GM19467 (cell line): Measurements from ENCODE around the gene TCFL5.
A peak's percentile ranks its signal among the peaks of the same experiment; 100 is the strongest.
"Not testable (repeated sequence)": the region's sequence is repeated elsewhere in the genome, so short reads cannot be mapped to it uniquely, and the experiment has no call there.

Source experiments
- ATAC-seq: cut with Tn5 transposase; IDR thresholded peaks from one replicate; pipeline ENCODE4 v1.9.1; 2021; ENCODE audit warnings: mild to moderate bottlenecking, moderate library complexity; ENCODE audit not compliant: unreplicated experiment

Gene TCFL5

DNA sequence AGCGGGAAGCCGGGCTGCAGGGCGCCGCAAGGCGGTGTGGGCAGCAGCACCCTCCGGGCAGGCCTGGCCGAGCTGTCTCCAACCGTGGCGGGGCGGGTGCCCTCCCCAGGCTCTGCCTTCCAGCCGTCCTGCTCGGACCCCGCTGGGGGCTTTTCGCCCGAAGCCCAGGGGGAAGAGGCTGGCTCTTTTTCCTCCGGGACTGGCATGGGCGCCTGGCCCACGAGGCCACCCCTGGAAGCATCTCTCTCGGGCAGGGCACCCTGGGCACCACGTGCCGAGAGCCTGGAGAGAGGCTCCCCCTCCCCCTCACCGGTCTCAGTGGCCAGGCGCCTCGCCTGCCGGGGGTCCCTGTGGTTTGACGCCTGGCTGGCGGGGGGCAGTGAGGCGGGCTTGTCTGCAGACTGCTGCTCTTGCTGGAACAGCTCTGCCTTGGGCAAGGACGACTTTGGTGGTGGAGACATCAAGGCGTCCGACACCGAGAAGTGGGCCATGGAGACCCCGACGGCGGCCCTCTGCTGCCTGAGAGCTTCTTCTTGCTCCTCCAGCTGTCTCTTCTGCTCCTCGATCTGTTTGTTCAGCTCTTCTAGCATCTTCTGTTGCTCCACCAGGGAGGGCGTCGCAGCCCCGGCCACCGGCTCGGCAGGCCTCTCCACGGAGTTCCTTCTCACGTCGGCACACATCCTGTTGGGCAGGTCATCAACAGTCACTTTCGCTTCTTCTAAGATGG lies 19.5 kb upstream of the TCFL5 start:
- ATAC-seq: no peak

DNA sequence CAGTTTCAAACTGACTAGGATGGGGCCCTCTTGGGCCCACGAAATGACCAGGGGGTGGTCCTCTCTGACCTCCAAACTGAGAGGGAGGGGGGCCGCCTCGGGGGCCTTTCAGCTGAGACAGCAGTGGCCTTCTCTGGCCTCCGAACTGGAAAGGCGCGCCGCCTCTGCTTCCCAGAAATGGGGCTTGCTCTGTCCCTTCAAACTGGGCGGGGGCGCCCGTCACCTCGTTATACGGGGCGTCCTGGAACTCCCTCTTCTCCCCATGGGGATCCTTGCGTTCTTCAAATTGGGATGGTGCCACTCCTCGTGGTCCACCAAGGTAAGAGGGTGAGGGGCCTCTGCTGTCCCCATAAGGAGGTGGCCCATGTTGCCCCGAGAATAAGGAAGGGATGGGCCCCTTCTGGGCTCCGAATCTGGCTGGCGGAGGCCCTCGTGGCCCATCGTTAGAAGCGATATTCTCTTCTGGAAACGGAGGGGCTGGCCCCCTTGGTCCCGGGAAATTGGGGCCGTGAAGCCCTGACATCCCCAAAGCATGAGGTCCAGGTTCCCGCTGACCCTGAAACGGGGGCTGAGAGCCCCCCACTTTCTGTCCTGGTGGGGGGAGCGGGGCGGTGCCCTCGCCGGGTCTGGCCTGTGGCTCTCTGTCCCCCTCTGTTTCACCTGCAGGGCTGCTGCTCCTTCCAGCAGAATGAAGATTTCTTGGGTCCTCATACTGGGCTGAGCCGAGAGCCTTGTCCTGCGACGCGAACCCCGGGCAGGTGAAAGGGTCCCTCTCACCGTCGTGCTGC lies 18.7 kb upstream of the TCFL5 start:
- no peak for ATAC-seq

DNA sequence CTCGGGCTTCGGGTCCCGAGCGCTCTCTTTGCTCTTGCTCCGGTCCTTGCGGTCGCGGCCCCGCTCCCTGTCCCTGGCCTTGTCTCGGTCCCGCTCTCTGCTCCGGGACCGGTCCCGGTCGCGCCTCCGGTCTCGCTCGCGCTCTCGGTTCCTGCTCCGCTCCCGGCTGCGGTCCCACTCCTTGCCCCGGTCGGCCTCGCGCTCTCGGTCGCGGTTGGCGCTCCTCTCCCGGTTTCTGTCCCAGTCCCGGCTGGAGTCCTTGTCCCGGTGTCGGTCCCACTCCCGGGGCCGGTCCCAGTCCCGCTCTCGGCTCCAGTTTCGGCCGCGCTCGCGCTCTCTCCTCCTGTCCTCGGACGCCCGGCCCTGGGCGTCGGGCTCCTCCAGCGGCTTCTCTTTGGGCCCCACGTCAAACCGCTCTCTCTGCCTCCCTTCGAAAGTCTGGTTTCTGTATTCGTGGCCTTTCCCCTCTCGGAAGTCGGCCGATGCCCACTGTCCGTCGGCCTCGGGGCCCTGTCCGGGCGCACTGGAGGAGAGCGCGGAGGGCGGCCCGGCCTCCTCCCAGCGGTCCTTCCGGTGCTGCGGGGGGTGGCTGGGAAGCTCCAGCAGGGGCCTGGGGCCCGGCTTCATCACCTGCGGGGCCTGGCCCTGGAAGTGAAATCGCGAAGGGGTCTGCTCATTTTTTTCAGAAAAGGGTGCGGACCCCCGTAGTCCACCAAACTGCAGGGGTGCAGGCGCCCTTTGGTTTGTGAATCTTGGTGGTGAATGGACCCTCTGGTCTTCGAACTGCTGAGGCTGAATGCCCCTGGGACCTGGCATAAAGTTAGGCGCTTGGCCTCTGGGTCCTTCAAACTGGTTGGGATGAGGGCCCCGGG lies 17.9 kb upstream of the TCFL5 start:
- ATAC-seq: no peak

DNA sequence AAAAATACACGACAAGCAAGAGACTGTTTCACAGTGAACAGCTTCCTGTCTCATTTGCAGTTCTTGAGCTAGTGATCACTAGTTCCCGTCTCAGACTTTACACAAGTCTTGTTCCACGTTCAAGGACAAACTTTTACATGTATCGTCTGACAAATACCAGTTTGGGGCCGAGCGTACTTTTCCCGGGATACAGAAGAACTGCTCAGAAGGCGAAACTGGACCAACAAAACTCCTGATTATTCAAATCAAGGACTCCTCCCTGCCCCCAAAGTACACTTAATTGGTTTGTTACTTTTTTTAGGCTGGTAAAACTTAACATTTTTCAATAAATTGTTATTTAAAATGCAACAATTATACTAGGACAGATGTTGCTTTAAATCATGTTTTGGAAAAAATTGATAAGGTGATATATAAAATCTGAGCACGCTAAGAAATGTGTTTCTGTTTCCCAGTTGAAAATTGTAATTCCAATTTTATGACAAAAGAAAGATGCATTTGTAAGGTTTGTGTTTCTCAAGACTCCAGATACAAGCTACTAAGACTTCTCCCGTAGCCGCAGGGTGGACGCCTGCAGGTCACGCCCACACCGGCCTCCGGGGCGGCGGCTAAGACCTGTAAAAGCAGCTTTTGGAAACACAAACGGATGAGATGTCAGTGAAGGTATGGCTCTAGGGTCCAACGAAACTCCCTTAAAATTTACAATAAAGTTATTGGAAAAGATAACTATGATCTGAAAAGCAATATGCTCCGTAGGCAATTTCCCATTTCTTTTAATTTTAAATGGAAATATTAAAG lies 16.8 kb upstream of the TCFL5 start:
- no peak for ATAC-seq

DNA sequence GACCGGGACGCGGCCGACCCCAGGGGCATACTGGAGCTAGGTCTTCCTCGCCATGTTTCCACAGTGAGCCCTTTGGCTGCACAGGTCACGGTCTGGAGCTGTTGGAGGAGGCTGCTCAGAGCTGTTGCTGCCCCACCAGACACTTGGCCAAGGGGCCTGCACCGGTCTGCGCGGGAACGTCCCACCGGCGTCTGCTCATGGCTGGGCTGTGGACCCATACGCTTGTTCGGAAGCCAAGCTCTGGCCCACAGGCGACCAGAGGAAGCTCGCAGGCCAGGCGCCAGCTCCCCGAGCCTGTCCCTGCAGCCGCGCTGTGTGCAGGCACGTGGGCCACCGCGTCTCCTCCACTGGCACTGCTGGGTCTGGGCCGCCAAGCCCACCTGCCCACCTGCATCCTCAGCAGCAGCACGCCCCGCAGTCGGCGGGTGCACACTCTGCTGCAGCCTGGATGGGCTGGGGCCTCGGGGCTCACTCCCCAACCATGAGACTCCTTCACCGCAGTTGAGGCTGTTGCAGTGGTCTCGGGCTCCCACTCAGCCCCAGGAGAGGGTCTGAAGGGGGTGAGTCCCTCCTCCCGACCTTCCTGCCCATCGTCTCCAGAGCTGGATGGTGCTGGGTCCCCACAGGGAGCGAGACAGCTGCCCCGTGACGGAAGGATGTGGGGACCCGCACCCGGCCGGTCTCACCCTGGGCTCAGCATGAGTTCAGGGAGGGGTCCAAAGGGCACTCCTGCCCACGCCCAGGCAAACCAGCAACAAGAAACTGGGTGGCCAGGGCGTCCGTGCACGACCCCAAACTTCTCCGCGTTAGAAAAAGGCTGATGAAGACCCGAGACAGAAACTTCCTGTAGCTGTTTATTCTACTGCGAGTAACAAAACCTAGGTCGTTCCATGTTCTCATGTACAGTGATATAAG lies 15.5 kb upstream of the TCFL5 start:
- no peak for ATAC-seq

DNA sequence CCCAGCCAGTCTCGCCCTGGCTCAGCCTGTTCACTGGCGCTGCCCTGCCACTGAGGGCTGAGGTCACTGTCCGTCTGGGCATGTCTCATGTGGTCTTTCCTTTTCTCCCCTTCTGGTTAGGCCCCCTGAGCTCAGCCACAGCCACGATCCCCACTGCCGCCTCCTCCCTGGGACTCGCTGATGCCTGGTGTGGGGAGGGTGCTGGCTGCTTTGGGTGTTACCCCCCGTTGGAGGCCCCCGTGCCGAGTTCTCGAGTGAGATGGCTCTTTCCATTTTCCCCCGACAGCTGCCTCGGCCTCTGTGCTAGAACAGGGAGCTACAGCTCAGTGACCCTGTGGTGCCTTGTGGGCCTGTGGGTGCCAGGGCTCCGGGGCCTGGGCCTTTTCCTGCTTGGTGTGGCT lies 14.9 kb upstream of the TCFL5 start:
- no peak for ATAC-seq

DNA sequence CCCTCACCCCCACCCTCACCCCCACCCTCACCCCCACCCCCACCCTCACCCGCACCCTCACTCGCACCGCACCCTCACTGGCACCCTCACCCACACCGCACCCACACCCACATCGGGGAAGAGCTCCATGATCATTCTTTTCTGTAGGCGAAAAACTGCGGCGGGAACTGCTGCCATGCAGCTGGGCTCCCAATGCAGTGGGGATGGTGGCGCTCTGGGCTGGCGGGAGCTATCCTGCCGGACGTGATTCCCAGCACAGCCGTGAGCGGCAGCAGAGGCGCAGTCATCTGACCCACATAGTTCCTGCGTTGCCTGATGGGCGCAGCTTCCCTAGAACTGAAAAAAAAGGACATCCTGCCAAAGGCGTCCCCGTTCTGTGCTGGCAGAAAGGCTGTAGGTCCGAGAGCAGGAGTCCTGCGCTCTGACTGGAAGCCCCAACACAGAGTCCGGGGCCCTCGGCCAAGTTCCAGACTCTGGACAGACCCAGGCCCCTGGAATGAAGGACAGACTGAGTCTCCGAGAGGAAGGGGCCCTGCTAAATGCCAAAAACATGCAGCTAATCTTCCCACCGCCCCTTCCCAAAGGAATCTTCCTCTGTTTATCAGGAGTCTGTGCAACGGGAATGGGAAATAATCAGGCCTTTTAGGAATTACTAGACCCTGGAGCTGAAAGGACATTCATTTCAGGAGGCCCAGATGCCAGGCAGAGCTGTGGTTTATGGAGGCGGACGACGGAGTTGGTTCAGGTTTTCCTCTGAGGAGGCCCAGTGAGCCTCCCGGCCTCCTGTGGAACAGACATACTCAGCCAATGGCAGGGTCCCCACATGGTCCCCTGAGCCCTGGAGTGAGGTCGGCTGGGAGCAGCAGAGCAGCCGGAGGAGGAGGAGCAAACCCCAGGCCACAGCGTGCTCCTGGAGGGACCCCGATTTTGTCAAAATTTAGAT lies 14.1 kb upstream of the TCFL5 start:
- ATAC-seq: no peak

DNA sequence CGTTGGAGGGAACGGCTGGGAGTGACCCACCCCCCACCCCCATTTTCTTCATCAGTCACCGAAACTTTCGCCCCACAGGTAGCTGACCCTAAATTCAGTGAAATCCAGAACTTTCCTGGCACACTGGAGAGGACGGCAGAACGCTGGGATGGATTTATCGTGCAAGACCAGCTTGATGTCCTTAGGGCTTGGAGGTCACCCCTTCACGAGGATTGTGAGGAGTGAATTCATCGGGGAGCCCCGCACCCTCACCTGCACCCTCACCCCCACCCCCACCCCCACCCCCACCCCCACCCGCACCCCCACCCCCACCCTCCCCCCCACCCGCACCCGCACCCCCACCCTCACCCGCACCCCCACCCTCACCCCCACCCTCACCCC lies 13.3 kb upstream of the TCFL5 start:
- ATAC-seq: no peak

DNA sequence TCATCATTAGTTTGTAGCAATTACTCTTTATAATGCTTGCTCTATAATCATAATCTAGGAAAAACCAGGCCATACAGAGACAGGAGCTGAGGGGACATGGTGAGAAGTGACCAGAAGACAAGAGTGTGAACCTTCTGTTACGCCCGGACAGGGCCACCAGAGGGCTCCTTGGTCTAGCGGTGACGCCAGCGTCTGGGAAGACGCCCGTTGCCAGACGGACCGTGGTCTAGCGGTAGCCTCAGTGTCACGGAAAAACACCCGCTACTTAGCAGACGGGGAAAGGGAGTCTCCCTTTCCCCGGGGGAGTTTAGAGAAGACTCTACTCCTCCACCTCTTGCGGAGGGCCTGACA lies 12.0 kb upstream of the TCFL5 start:
- not testable (repeated sequence) for ATAC-seq

DNA sequence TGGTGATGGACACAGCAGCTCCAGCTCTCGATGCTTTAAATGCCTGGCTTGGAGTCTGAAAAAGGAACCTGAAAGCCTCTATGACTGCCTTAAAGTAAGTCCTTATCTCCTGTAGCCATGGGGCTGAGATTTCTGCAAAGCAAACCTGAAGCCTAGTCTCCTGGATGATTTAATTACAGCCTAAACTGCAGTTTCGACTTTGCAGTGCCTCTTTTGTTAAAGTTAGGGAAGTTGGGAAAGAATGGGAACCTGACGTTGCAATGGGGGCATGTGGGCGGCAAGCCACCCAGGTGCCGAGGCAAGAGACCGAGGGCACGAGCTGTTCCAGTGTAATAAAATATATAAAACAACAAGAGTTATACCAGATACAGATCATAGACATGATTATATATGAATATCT lies 11.7 kb upstream of the TCFL5 start:
- ATAC-seq: no peak

DNA sequence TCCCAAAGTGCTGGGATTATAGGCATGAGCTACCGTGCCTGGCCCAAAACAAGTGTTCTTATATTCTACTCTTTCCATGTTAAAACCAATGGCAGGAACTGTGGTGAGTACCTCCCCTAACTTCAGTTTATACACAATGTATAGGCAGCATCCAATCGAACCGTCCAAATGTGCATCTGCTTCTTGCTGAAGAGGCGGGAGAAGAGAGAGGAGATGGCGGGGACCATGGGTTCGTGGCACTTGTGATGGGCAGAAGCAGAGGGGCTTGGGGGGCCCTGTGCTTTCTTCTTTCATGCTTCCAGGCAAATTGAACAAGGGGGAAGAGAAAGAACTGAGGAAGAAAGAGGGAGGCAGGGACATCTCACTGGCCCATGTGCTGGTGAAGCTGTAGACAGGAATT lies 11.2 kb upstream of the TCFL5 start:
- no peak for ATAC-seq

DNA sequence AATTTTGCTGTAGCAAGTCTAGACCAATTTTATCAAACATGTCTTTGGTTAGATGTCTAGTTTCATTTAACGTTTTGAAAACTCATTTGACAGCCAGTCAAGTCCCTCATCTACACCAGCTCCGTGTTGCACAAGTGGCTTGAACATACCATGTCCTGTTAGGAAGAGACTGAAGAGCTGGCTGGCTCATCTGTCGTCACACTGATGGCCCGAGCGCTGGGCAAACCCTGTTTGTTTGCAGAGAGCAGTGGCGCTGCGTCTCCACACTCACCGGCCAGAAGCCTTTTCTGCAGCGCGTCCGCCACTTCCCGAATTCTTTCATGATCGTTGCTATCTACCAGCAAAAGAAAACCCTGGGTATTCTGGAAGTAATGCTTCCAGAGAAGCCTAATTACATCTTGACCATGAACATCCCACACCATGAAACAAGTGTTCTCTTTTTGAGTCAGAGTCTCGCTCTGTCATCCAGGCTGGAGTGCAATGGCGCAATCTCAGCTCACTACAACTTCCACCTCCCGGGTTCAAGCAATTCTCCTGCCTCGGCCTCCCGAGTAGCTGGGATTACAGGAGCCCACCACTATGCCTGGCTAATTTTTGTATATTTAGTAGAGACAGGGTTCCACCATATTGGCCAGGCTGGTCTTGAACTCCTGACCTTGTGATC lies 10.7 kb upstream of the TCFL5 start:
- ATAC-seq: no peak

DNA sequence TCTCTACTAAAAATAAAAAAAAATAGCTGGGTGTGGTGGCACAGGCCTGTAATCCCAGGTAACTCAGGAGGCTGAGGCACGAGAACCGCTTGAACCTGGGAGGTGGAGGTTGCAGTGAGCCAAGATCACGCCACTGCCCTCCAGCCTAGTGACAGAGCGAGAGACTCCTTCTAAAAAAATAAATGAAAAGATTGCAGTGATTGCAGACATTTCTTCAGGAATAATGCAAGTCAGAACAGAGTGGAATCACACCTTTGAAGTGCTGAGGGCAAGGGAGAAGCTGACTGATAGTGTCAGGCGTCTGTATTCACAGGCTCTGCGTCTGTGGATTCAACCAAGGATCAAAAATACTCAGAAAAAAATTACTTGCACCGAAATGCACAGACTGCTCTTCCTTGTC lies 2.6 kb upstream of the TCFL5 start:
- ATAC-seq: no peak

DNA sequence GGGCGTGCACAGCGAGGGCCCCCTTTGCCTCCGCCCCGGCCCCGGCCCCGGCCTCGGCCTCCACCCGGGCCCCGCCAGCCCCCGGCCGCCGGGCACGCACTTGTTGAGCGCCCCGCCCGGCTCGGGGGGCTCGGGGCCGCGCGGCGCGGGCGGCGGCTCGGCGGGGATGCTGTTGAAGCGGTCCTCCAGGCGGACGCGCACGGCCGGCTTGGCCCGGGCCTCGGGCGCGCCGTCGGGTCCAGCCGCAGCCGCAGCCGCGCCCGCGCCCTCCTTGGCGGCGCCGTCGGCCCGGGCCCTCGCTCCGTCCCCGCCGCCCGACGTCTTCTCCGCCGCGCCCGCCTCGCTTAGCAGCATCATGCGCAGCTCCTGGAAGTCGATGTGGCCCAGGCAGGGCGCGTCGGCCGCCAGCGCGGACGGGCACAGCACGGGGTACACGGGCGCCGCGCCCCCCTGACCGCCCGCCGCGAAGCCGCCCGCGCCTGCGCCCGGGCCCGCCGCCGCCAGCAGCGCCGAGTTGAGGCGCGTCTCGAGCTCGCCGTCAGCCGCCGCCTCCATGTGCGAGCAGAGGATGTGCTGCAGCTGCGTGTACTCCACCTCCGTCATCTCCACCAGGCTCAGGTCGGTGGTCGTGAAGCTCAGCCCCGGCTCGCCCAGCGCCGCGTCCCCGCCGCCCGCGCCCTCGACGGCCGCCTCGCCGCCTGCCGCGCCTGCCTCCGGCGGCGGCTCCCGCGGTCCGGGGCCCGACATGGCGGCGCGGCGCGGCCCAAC lies 514 bp downstream of the TCFL5 start:
- peak; percentile 28 for ATAC-seq

DNA sequence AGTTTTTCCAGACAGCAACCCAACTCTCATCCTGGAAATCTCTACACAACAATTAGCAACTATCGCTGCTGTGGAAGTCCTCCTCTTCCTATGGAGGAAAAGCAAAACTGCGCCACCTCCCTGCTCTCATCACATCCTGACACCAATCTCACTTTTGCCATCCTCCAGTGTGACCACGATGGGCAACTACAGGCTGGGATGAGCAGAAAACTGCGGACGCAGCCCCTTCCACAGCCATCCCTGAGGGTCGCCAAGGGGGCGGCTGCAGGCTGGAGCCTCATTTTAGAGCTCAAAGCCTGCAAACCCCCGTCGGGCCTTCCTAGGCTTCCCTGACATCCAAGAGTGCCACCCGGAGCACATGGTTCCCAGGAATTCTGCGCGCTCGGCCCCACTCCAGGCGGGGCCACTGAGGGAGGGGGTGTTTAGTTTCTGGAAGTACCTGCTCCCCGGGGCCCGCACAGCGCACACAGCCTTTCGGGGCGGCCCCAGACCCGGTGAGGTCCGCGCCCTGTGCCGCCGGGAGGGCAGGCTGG lies 1.2 kb downstream of the TCFL5 start:
- ATAC-seq: no peak

DNA sequence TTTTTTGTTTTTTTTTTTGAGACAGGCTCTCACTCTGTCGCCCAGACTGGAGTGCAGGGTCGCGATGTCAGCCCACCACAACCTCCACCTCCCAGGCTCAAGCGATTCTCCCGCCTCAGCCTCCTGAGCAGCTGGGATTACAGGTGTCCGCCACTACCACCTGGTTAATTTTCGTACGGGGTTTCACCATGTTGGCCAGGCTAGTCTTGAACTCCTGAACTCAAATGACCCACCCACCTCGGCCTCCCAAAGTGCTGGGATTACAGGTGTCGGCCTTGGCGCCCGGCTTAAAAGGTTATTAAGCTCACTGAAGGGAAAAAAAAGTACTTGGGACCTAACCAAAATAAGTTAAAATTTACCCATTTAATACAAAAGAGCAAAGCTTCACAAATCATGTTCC lies 1.9 kb downstream of the TCFL5 start:
- ATAC-seq: no peak
